ENCODE results near the gene C2orf74. TPM values are rescaled to one million over a fixed set of nuclear protein-coding genes. Genes with fewer than 3 reads are reported as not detected.
"Not testable (repeated sequence)": the region's sequence is repeated elsewhere in the genome, so short reads cannot be mapped to it uniquely, and the experiment has no call there.

Gene C2orf74
- total RNA-seq = 10 to 100 TPM in 1 of 2 donors, 1 to 10 TPM in 1; 9.7 to 14.4 TPM

DNA sequence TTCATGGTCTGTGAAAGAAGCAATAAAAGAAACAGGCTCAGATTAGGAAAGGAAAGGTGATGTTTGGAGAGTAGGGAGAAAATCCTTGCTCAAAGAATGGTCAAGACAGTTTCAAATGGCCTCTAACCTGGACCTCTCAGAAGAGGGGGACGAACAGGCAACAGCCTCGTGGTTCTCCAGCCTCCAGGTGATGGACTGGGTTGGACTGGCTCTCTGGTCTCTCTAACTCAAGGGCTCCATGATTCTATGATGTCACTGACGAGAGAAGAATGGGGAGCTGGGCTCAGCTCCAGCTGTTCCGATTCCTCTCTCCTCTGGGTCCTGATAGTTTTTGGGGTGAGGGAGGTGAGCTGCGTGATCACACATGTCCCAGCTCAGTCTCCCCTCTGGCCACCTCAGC, at the start of gene C2orf74:
C2orf74 (plus strand) TSS at position 301 of the 400 bp plus-strand sequence. CDS start 327 bp downstream, outside the sequence.
- H3K36me3 Mint-ChIP-seq = peaks cover 24 to 26% of the 10 kb centered on the region in 2 donors
- H3K9me3 Mint-ChIP-seq = peaks cover 0 to 9% of the 10 kb centered on the region in 2 donors
- no peak for ATAC-seq

DNA sequence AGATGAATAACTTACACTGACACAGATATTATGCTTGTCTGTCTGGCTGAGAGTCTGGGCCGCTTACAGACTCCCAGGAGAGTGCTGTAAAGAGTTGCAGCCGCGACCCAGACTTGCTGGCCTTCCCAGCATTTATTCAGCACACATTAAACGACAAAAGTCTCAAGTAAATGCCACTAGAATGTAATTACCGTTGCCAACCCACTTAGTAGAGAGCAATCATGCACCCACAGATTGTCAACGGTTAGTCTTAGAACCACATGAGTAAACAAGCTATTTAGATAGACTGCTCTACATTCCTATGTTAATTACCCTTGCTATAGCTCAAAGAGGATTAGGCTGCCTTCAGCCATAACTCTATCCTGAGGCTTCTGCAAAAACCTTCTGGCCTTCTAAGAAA, 47.8 kb upstream of the C2orf74 start:
- peaks cover 3 to 7% of the 10 kb centered on the region in 2 donors for H3K9me3 Mint-ChIP-seq
- DNase-seq (ENCODE audit: low spot score in 2 of 2) (no peak), ATAC-seq (no peak)
- peaks cover 8 to 16% of the 10 kb centered on the region in 2 donors for H3K36me3 Mint-ChIP-seq
- no peak overlapping the region for H3K27ac Mint-ChIP-seq

More for the DNA sequence above, at the start of gene C2orf74:
- no peak for DNase-seq (ENCODE audit: low spot score in 2 of 2)
- H3K27ac Mint-ChIP-seq = peak within 1 kb of the TSS in 1 of 2 donors; percentile 11

DNA sequence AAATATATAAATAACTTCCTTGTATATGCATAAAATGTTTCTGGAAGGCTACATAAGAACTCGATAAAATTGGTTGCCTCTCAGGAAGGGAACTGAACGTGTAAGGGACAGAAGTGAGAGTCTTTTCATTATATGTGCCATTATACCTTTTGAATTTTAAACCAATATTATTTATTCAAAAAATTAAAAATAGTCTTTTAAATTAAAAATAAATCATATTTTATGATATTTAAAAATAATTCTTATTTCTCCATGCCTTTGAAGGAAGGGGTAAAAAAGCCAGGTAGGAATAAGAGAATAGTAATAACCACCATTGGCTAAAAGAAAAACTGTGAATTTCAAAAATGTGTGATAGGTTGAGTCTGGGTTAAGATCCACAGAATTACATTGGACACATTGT, 45.7 kb upstream of the C2orf74 start:
- no peak overlapping the region for H3K27ac Mint-ChIP-seq
- DNase-seq (ENCODE audit: low spot score in 2 of 2) (no peak), ATAC-seq (no peak)
- peaks cover 8 to 16% of the 10 kb centered on the region in 2 donors for H3K36me3 Mint-ChIP-seq
- peaks cover 3 to 7% of the 10 kb centered on the region in 2 donors for H3K9me3 Mint-ChIP-seq

DNA sequence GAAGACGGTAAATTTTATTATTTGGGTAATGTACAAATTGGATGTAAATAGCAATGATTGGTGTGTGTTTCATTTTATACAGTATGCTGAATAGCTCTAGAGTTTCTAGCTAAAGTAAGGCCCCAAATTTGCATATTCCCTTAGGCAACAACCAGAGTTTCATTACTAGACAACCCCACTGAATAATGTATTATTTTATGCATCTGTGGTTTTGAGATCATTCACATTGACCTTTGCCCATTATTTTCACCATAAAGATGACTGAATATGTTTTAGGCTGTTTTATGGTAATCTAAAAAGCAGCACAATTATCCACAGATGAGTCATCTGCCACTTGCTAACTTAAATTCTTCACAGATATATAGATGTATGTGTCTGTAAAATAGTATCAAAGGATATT, 44.5 kb upstream of the C2orf74 start:
- Mint-ChIP-seq H3K27ac (no peak overlapping the region), H3K9me3 (peaks cover 3 to 7% of the 10 kb centered on the region in 2 donors), H3K36me3 (peaks cover 7 to 8% of the 10 kb centered on the region in 2 donors)
- ATAC-seq = peak; percentile 61 to 63
- no peak for DNase-seq (ENCODE audit: low spot score in 2 of 2)

DNA sequence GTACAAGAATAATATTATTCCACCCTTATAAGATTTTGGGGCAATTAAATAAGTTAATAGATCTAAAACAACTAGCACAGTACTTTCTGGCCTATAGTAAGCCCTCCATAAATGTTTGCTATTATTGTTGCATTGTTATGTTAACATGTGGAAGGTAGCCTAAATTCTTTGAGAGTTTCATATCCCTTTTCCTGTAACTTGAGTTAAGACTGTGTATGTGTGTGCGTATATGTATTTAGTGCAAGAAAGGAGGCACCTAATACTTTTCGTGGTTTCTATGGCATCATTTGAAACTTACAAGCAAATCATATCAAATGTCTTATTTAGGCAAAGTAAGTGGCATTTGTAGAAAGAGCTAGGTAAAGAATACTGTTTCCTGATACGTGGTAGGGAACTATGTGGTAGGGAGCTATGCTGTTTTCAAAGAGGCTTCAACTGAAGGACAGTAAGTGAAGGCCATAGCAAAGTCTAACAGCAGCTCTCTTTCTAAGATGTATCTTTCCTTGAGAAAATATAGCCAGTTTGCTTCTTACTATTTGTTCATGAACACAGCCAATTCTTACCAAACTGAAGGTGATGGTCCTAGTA, 36.8 kb upstream of the C2orf74 start:
- Mint-ChIP-seq H3K9me3 (peaks cover 0 to 5% of the 10 kb centered on the region in 2 donors), H3K27ac (no peak overlapping the region), H3K36me3 (peaks cover 0 to 10% of the 10 kb centered on the region in 2 donors)
- ATAC-seq = no peak
- DNase-seq (ENCODE audit: low spot score in 2 of 2) = no peak

DNA sequence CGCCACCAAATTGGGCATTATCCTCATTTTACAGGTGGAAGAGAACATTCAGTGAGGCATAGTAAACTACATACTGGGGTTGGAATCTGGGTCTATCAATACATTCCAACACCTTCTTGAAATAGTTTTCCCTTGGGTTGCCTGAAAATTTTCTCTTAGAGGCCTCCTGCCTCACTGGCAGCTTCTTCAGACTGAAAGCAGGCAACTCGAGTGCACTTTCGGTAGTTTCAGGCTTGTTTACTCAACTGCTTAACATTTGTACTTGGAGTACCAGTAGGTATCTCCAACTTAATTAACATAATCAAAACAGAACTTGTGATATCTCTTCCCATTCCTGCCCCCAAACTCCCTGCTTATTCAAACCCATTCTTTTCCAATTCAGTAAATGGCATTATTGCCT, 36.2 kb upstream of the C2orf74 start:
- ATAC-seq (no peak), DNase-seq (ENCODE audit: low spot score in 2 of 2) (no peak)
- H3K27ac Mint-ChIP-seq = no peak overlapping the region
- peaks cover 0 to 5% of the 10 kb centered on the region in 2 donors for H3K9me3 Mint-ChIP-seq
- peaks cover 0 to 10% of the 10 kb centered on the region in 2 donors for H3K36me3 Mint-ChIP-seq

DNA sequence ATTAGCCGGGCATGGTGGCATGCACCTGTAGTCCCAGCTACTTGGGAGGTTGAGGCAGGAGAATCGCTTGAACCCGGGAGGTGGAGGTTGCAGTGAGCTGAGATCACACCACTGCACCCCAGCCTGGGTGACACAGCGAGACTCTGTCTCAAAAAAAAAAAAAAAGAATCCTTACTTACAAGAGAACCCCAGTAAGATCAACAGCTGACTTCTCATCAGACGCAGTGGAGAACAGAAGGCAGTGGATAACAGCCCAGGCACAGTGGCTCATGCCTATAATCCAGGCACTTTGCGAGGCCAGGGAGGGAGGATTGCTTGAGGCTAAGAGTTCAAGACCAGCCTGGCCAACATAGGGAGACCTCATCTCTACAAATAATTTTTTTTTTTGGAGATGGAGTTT, 33.9 kb upstream of the C2orf74 start:
- H3K27ac Mint-ChIP-seq; DNase-seq (ENCODE audit: low spot score in 2 of 2); ATAC-seq; H3K9me3 Mint-ChIP-seq: not testable (repeated sequence)
- H3K36me3 Mint-ChIP-seq = peaks cover 0 to 10% of the 10 kb centered on the region in 2 donors

DNA sequence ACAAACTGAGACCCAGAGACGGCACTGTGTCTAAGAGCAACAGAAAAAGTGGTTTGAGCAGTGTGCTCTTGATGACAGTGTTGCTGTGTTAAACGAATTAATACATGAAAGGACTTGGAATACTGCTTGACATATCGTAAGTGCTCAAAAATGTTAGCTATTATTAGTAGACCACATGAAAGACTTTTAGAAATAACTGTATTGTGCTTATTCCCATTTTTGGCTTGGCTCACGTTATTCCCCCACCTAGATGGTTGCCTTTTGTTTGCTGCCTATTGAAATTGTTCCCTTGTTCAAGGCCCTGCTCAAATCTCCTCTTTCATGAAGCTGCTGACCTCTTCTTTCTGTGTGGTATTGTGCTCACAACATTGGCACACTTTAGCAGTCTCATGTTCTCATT, 27.8 kb upstream of the C2orf74 start:
- no peaks in the 10 kb centered on the region for H3K9me3 Mint-ChIP-seq
- H3K27ac Mint-ChIP-seq = no peak overlapping the region
- H3K36me3 Mint-ChIP-seq = no peaks in the 10 kb centered on the region
- DNase-seq (ENCODE audit: low spot score in 2 of 2) (no peak), ATAC-seq (no peak)

DNA sequence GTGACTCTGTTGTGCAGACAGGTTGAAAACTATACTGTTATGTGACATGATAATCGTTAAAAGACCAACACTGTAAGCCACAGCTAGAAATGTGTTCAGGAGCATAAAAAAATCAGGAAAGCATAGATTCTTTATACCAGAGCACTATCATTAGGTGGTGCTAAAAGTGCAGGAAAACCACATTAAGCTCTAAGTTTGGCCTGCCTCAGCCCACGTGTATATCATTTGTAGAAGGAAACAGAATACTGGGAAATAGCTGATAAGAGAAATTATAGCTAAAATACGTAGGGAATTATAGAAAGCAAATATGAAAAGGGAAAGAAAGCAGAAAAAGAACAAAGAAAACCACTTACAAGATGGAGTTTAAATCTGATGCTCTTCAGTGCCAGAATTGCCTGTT, 26.5 kb upstream of the C2orf74 start:
- no peaks in the 10 kb centered on the region for H3K9me3 Mint-ChIP-seq
- peak overlapping the region in 1 of 2 donors; percentile 46 for H3K27ac Mint-ChIP-seq
- DNase-seq (ENCODE audit: low spot score in 2 of 2) = no peak
- no peak for ATAC-seq
- H3K36me3 Mint-ChIP-seq = no peaks in the 10 kb centered on the region

DNA sequence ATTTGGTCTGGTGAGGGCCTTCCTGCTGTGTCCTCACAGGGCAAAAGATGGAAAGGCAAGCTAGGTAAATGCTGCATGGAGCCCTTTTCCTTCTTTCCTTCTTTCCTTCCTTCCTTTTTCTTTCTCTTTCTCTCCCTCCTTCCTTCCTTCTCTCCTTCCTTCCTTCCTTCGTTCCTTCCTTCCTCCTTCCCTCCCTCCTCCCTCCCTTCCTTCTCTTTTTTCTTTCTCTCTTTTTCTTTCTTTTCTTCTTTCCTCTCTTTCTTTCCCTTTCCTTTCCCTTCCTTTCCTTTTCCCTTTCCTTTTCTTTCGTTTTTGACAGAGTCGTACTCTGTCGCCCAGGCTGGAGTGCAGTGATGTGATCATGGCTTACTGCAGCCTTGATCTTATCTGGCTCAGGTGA, 23.1 kb upstream of the C2orf74 start:
- Mint-ChIP-seq H3K27ac (no peak overlapping the region), H3K36me3 (peaks cover 0 to 5% of the 10 kb centered on the region in 2 donors), H3K9me3 (no peaks in the 10 kb centered on the region)
- DNase-seq (ENCODE audit: low spot score in 2 of 2) (no peak), ATAC-seq (no peak)

DNA sequence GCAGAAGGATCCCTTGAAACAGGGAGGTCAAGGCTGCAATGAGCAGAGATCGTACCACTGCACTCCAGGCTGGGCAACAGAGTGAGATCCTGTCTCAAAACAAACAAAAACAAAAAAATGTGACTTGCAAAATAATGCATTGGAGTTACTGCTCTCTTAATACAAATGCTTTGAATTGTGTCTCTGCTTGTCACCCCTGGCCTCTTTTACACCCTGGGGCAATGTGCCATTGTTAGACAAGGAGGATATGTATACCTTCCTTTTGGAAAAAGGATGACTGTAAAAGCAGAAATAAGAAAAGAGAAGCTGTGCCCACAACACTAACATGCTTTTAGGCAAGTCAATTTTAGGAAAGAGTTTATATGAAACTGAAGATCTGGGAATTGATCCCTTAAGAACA, 20.8 kb upstream of the C2orf74 start:
- ATAC-seq = no peak
- H3K9me3 Mint-ChIP-seq = no peaks in the 10 kb centered on the region
- no peak for DNase-seq (ENCODE audit: low spot score in 2 of 2)
- peaks cover 6 to 11% of the 10 kb centered on the region in 2 donors for H3K36me3 Mint-ChIP-seq
- no peak overlapping the region for H3K27ac Mint-ChIP-seq

DNA sequence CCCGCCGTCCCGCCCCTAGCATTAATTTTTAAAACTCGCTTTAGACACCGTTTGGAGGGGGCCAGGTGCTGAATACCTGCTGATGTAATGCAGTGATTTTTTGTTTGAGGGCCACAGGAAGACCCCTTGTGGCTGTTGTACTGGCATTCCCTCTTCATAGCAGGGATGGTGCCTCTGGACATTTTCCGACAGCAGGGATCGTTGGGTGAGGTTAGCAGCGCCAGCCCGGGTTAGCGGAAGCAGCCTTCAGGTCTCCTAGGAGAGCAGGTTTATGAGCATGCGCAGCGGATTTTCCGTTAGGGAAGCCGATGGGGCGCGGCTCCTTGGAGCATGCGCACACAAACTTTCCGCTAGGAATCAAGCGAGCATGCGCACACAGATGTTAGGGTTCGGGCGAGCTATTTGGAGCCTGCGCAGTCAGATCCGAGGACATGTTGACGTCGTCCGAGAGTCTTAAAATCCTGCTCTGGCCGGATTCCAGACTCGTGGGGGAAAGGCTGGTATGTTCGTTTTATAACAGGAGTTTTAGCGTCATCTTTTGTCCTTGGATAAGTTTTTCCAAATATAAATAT, 17.2 kb upstream of the C2orf74 start:
- Mint-ChIP-seq H3K36me3 (peaks cover 11 to 13% of the 10 kb centered on the region in 2 donors), H3K9me3 (no peaks in the 10 kb centered on the region), H3K27ac (peak overlapping the region; percentile 92 to 98)
- peak; percentile 95 to 97 for ATAC-seq
- DNase-seq (ENCODE audit: low spot score in 2 of 2) = peak; percentile 92 to 97

DNA sequence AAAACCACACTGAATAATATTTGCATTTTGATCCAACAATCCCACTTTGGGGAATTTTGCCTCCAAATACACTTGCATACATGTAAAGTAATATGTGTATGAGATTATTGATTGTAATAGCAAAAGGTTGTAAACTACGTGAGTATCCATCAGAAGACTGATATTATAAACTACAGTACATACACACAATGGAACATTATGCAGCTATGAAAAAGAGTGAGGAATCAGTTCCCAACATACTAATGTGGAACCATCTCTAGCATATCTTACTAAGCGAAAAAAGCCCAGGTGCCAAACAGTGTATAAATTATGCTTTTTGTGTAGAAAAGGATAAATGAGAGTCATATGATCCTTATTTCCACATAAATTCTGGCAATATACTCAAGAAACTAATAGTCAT, 16.0 kb upstream of the C2orf74 start:
- ATAC-seq (no peak), DNase-seq (ENCODE audit: low spot score in 2 of 2) (no peak)
- H3K36me3 Mint-ChIP-seq = peaks cover 13 to 18% of the 10 kb centered on the region in 2 donors
- no peak overlapping the region for H3K27ac Mint-ChIP-seq
- no peaks in the 10 kb centered on the region for H3K9me3 Mint-ChIP-seq

DNA sequence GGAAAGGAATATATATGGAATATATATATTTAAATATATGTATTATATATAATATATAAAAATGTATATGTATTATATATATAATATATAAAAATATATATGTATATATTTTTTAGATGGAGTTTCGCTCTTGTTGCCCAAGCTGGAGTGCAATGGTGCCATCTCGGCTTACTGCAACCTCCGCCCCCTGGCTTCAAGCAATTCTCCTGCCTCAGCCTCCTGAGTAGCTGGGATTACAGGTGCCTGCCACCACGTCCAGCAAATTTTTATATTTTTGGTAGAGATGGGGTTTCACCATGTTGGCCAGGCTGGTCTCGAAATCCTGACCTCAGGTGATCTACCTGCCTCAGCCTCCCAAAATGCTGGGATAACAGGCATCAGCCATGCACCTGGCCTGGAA, 13.9 kb upstream of the C2orf74 start:
- not testable (repeated sequence) for H3K27ac Mint-ChIP-seq; ATAC-seq; H3K9me3 Mint-ChIP-seq; DNase-seq (ENCODE audit: low spot score in 2 of 2)
- peaks cover 13 to 15% of the 10 kb centered on the region in 2 donors for H3K36me3 Mint-ChIP-seq

DNA sequence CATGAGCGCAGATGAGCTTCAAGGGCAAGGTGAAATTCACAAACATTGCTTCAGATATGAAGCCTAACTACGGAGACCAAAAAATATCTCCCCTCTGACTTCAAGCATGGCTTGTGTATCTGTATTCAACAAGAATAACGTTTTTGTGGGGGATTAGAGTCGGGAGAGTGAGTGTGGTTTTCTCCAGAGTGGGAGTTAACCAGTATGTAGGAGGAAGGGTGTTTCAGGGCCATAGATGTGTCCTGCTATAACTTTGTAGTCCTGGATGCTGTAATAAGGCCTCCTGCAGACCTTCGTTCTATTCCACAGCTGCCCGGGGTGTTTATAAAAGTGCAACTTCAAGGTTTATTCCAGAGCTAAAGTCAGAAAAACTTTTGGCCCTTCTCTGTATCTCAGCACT, 12.9 kb upstream of the C2orf74 start:
- DNase-seq (ENCODE audit: low spot score in 2 of 2) (no peak), ATAC-seq (no peak)
- H3K27ac Mint-ChIP-seq = no peak overlapping the region
- no peaks in the 10 kb centered on the region for H3K9me3 Mint-ChIP-seq
- H3K36me3 Mint-ChIP-seq = peaks cover 13% of the 10 kb centered on the region in 2 donors

DNA sequence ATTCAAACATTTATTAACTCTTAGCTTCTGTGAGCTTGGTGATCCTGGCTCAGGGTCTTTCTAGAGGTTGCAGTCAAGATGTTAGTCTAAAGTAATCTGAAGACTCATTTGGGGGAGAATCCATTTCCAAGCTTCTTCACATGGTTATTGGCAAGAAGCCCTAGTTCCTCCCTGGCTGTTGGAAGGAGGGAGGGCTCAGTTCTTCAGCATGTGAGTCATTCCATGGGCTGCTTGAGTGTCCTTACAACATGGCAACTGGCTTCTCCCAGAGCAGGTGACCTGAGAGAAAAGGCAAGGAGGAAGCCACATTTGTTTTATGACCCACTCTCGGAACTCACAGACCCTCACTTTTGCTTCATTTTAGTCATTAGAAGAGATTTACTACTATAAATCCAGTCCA, 10.6 kb upstream of the C2orf74 start:
- Mint-ChIP-seq H3K27ac (no peak overlapping the region), H3K9me3 (no peaks in the 10 kb centered on the region), H3K36me3 (peaks cover 7% of the 10 kb centered on the region in 2 donors)
- DNase-seq (ENCODE audit: low spot score in 2 of 2) (no peak), ATAC-seq (no peak)

DNA sequence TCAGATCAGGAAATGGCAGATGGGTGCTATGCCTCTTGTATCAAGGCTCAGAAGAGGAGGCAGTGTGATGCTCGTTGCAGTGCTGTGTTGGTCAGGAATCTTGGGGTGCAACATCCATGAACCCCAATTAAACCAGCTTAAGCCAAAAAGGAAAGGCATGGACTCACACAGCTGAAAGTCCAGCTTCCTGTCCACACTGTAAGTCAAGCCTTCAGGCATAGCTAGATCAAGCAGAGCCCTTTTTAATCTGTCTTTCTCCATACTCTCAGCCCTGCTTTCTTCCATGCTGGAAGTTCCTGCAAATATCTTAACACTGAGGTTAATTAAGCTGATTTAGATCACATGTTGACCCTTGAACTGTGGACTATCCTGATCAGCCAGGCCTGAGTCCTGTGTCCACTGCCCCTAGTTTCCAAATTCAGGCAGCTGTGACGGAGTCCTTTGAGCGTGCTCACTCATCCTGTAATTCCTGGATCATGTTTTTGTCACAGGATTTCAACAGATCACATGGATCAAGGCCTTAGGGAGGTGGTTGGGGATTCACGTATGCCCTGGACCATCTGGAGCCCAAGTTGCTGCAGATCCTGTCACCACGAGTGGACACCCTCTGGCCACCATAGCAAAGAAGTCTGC, 4.5 kb upstream of the C2orf74 start:
- ATAC-seq (no peak), DNase-seq (ENCODE audit: low spot score in 2 of 2) (no peak)
- H3K9me3 Mint-ChIP-seq = peaks cover 0 to 9% of the 10 kb centered on the region in 2 donors
- H3K27ac Mint-ChIP-seq = peak overlapping the region in 1 of 2 donors; percentile 22
- peaks cover 13 to 21% of the 10 kb centered on the region in 2 donors for H3K36me3 Mint-ChIP-seq

All from activated naive CD4-positive, alpha-beta T cell treated with anti-CD3 and anti-CD28 coated beads, Interleukin-2, amount 50 U/mL, for 72 hours (primary cell).